OCI-LY1 (cell line): ENCODE data around the gene MIX23.

Source experiments
- H2AFZ ChIP-seq: fragments of 200-600 bp; sonication (generic), shearing (Covaris generic); 2 replicates; pipeline ENCODE4 v1.6.0; 2014; ENCODE audit warnings: antibody characterized with exemption, mild to moderate bottlenecking, low read length
- H3F3A ChIP-seq: fragments of 200-600 bp; sonication (generic), shearing (Covaris generic); 2 replicates; pipeline ENCODE4 v1.6.0; 2014; ENCODE audit warnings: mild to moderate bottlenecking, antibody characterized with exemption, low read length, moderate library complexity; ENCODE audit not compliant: insufficient read depth
- H3K27ac ChIP-seq: fragments of 200-600 bp; sonication (generic); 2 replicates; pipeline ENCODE4 v1.5.1; 2014; ENCODE audit warnings: low read length, mixed run types, mild to moderate bottlenecking, low read depth; ENCODE audit not compliant: poor library complexity, severe bottlenecking
- H3K27me3 ChIP-seq: fragments of 200-600 bp; sonication (generic); 2 replicates; pipeline ENCODE4 v1.6.0; 2014; ENCODE audit warnings: antibody characterized with exemption, mild to moderate bottlenecking, low read length, moderate library complexity; ENCODE audit not compliant: insufficient read depth
- H3K36me3 ChIP-seq: fragments of 200-600 bp; sonication (generic); 2 replicates; pipeline ENCODE4 v1.6.1; 2014; ENCODE audit warnings: mild to moderate bottlenecking, antibody characterized with exemption, low read length, moderate library complexity, mixed read lengths; ENCODE audit not compliant: insufficient read depth
- H3K4me1 ChIP-seq: fragments of 200-600 bp; sonication (generic); 2 replicates; pipeline ENCODE4 v1.5.1; 2014; ENCODE audit warnings: mild to moderate bottlenecking, low read length, moderate library complexity; ENCODE audit not compliant: insufficient read depth, severe bottlenecking
- H3K4me2 ChIP-seq: fragments of 200-600 bp; sonication (generic), shearing (Covaris generic); 2 replicates; pipeline ENCODE4 v1.6.1; 2014; ENCODE audit warnings: low read length
- H3K4me3 ChIP-seq: fragments of 200-600 bp; sonication (generic); 2 replicates; pipeline ENCODE4 v1.5.1; 2014; ENCODE audit warnings: low read length, low read depth, mild to moderate bottlenecking, mixed read lengths; ENCODE audit not compliant: poor library complexity, severe bottlenecking
- H3K79me2 ChIP-seq: fragments of 200-600 bp; shearing (Covaris generic); 2 replicates; pipeline ENCODE4 v1.6.1; 2016; ENCODE audit warnings: mixed run types, low read length, mixed read lengths; ENCODE audit not compliant: insufficient read depth
- H3K9ac ChIP-seq: fragments of 200-600 bp; sonication (generic), shearing (Covaris generic); 2 replicates; pipeline ENCODE4 v1.6.1; 2014; ENCODE audit warnings: mild to moderate bottlenecking, low read length, mixed read lengths
- H3K9me2 ChIP-seq: fragments of 200-600 bp; sonication (generic), shearing (Covaris generic); 2 replicates; pipeline ENCODE4 v1.6.1; 2014; ENCODE audit warnings: low read depth, mild to moderate bottlenecking, low read length, mixed read lengths
- H3K9me3 ChIP-seq: fragments of 200-600 bp; shearing (Covaris generic); 2 replicates; pipeline ENCODE4 v1.6.1; 2014; ENCODE audit warnings: low read length, mixed read lengths
- H4K20me1 ChIP-seq: fragments of 200-600 bp; sonication (generic), shearing (Covaris generic); 2 replicates; pipeline ENCODE4 v1.6.0; 2016; ENCODE audit warnings: mild to moderate bottlenecking, low read length; ENCODE audit not compliant: insufficient read depth
- CTCF ChIP-seq: fragments of 200-600 bp; sonication (generic), shearing (Covaris generic); IDR thresholded peaks from 2 replicates; pipeline ENCODE4 v1.5.1; 2017; ENCODE audit warnings: mild to moderate bottlenecking, antibody characterized with exemption, low read length, moderate library complexity, mixed read lengths
- EZH2 ChIP-seq: fragments of 200-600 bp; sonication (generic), shearing (Covaris generic); IDR thresholded peaks from 2 replicates; pipeline ENCODE4 v1.8.0; 2017; ENCODE audit warnings: borderline replicate concordance, mixed run types, mild to moderate bottlenecking, antibody characterized with exemption, low read length, moderate library complexity, mixed read lengths

MIX23 gene

GRCh38 chr3:122396511-122396910, 13.5 kb upstream of the MIX23 start:
- H3K27ac ChIP-seq = no peak overlapping the region
- H3F3A ChIP-seq = no peaks in the 10 kb centered on the region
- no peak overlapping the region for H3K9ac ChIP-seq
- no peaks in the 10 kb centered on the region for H4K20me1 ChIP-seq
- no peaks in the 10 kb centered on the region for H3K27me3 ChIP-seq
- no peak overlapping the region for H3K4me3 ChIP-seq
- no peak overlapping the region for H3K4me2 ChIP-seq
- H3K4me1 ChIP-seq = no peaks in the 10 kb centered on the region
- no peak overlapping the region for H2AFZ ChIP-seq
- peaks cover 12% of the 10 kb centered on the region for H3K36me3 ChIP-seq
- no peaks in the 10 kb centered on the region for H3K9me3 ChIP-seq
- H3K79me2 ChIP-seq = no peaks in the 10 kb centered on the region
- H3K9me2 ChIP-seq = no peaks in the 10 kb centered on the region
- TF ChIP-seq CTCF = no peak

GRCh38 chr3:122395582-122395981, 12.6 kb upstream of the MIX23 start:
- Histone ChIP-seq H3K4me1 (peaks cover 3% of the 10 kb centered on the region), H3K9me2 (no peaks in the 10 kb centered on the region), H3K79me2 (no peaks in the 10 kb centered on the region), H3K4me2 (no peak overlapping the region), H3K36me3 (peaks cover 12% of the 10 kb centered on the region), H4K20me1 (no peaks in the 10 kb centered on the region), H3K27me3 (no peaks in the 10 kb centered on the region), H3K4me3 (no peak overlapping the region), H3F3A (no peaks in the 10 kb centered on the region), H3K9ac (no peak overlapping the region), H3K9me3 (no peaks in the 10 kb centered on the region), H3K27ac (no peak overlapping the region), H2AFZ (no peak overlapping the region)
- TF ChIP-seq EZH2 = no peak
- TF ChIP-seq CTCF = no peak

- H4K20me1 ChIP-seq = no peaks in the 10 kb centered on the region
- H3K4me3 ChIP-seq = no peak overlapping the region
- no peaks in the 10 kb centered on the region for H3K9me3 ChIP-seq
- no peaks in the 10 kb centered on the region for H3K9me2 ChIP-seq
- no peaks in the 10 kb centered on the region for H3F3A ChIP-seq
- no peaks in the 10 kb centered on the region for H3K27me3 ChIP-seq
- H3K36me3 ChIP-seq = peaks cover 12% of the 10 kb centered on the region
- no peak for TF ChIP-seq EZH2
- TF ChIP-seq CTCF = no peak
- H3K9ac ChIP-seq = no peak overlapping the region
- no peak overlapping the region for H3K4me2 ChIP-seq
- no peak overlapping the region for H2AFZ ChIP-seq
- H3K4me1 ChIP-seq = peaks cover 12% of the 10 kb centered on the region
- 0 out of 2 replicates have a peak, but pooled peaks cover 5% of the 10 kb centered on the region for H3K79me2 ChIP-seq
- no peak overlapping the region for H3K27ac ChIP-seq
Measured at GRCh38 chr3:122394173-122394572, 11.1 kb upstream of the MIX23 start.
